GM23338 (cell line): ENCODE data around the gene PISD. TPM values are rescaled to one million over a fixed set of nuclear protein-coding genes. Genes with fewer than 3 reads are reported as not detected.

Source experiments
- ATAC-seq: fragments of 200-7000 bp; cut with Tn5 transposase; 3 replicates; pipeline ENCODE4 v1.9.1; 2020
- DNase-seq: peaks from one replicate; pipeline ENCODE4 v3.0.0-alpha.2; 2015; ENCODE audit warnings: low spot score
- H2AFZ ChIP-seq: fragments of 200-600 bp; sonication (generic); 2 replicates; pipeline ENCODE4 v1.8.0; 2016; ENCODE audit warnings: antibody characterized with exemption, mild to moderate bottlenecking, moderate library complexity
- H3F3A ChIP-seq: fragments of 200-600 bp; sonication (generic); replicated peaks from 2 replicates; pipeline ENCODE4 v1.8.0; 2017; ENCODE audit warnings: antibody characterized with exemption, mixed run types, low read depth
- H3K27ac ChIP-seq: fragments of 200-600 bp; sonication (generic); 2 replicates; pipeline ENCODE4 v1.6.1; 2016; ENCODE audit warnings: low read depth
- H3K27me3 ChIP-seq: fragments of 200-600 bp; sonication (generic); 2 replicates; pipeline ENCODE4 v1.8.0; 2016; ENCODE audit warnings: mild to moderate bottlenecking, mixed run types, moderate library complexity; ENCODE audit not compliant: insufficient read depth
- H3K36me3 ChIP-seq: fragments of 200-600 bp; sonication (generic); 2 replicates; pipeline ENCODE4 v1.8.0; 2016; ENCODE audit warnings: mild to moderate bottlenecking; ENCODE audit not compliant: insufficient read depth
- H3K4me1 ChIP-seq: fragments of 200-600 bp; sonication (generic); 2 replicates; pipeline ENCODE4 v1.8.0; 2016; ENCODE audit warnings: mild to moderate bottlenecking, moderate library complexity; ENCODE audit not compliant: insufficient read depth
- H3K4me2 ChIP-seq: fragments of 200-600 bp; sonication (generic); 2 replicates; pipeline ENCODE4 v1.7.1; 2017; ENCODE audit warnings: mixed run types
- H3K4me3 ChIP-seq: fragments of 200-600 bp; sonication (generic); 2 replicates; pipeline ENCODE4 v1.6.1; 2016; ENCODE audit warnings: mixed run types
- H3K79me2 ChIP-seq: fragments of 200-600 bp; sonication (generic); replicated peaks from 2 replicates; pipeline ENCODE4 v1.8.0; 2017; ENCODE audit warnings: mild to moderate bottlenecking; ENCODE audit not compliant: insufficient read depth
- H3K9me2 ChIP-seq: fragments of 200-600 bp; sonication (generic); 2 replicates; pipeline ENCODE4 v1.8.0; 2017; ENCODE audit not compliant: insufficient read depth
- H4K20me1 ChIP-seq: fragments of 200-600 bp; sonication (generic); replicated peaks from 2 replicates; pipeline ENCODE4 v1.8.0; 2017; ENCODE audit warnings: mild to moderate bottlenecking; ENCODE audit not compliant: insufficient read depth
- H3K27ac Mint-ChIP-seq: 2 replicates; pipeline ENCODE4 v1.8.0; 2020; ENCODE audit warnings: inconsistent platforms, mild to moderate bottlenecking, moderate library complexity, mixed read lengths
- H3K27me3 Mint-ChIP-seq: 3 replicates; pipeline ENCODE4 v1.8.0; 2022; ENCODE audit warnings: low read depth, mild to moderate bottlenecking, moderate library complexity, mixed read lengths, inconsistent platforms; ENCODE audit not compliant: insufficient read depth, poor library complexity
- H3K36me3 Mint-ChIP-seq: 3 replicates; pipeline ENCODE4 v1.8.0; 2021; ENCODE audit warnings: low read depth, mild to moderate bottlenecking, inconsistent platforms, moderate library complexity, mixed read lengths
- H3K4me1 Mint-ChIP-seq: 3 replicates; pipeline ENCODE4 v1.8.0; 2020; ENCODE audit warnings: mild to moderate bottlenecking, inconsistent platforms, mixed read lengths
- H3K4me3 Mint-ChIP-seq: 3 replicates; pipeline ENCODE4 v1.8.0; 2021; ENCODE audit warnings: moderate library complexity, mild to moderate bottlenecking, inconsistent platforms, mixed read lengths
- H3K9me3 Mint-ChIP-seq: 3 replicates; pipeline ENCODE4 v1.8.0; 2020; ENCODE audit warnings: moderate library complexity, mild to moderate bottlenecking, inconsistent platforms, mixed read lengths
- CREB1 ChIP-seq: fragments of 250-450 bp; sonication (Bioruptor Pico); IDR thresholded peaks from 2 replicates; pipeline ENCODE4 v1.5.0; 2020; ENCODE audit warnings: low read depth, mild to moderate bottlenecking, moderate library complexity
- CTCF ChIP-seq, 2 experiments: fragments of 200-600 bp in 1 of 2; sonication (generic) in 1 of 2; conservative IDR thresholded peaks; 2 replicates each; pipeline versions ENCODE4 v1.5.1 to v1.6.1; 2016 to 2017; ENCODE audit warnings: antibody characterized with exemption in 2 of 2, low read depth in 2 of 2, mild to moderate bottlenecking in 2 of 2, moderate library complexity in 1 of 2
- EZH2phosphoT487 ChIP-seq: fragments of 200-600 bp; sonication (generic); IDR thresholded peaks from one replicate; pipeline ENCODE4 v1.8.1; 2018; ENCODE audit warnings: antibody characterized with exemption; ENCODE audit not compliant: unreplicated experiment
- POLR2AphosphoS5 ChIP-seq: IDR thresholded peaks from 2 replicates; pipeline ENCODE4 v1.6.1; 2016; ENCODE audit warnings: antibody characterized with exemption, low read depth
- ZNF114 ChIP-seq: fragments of 250-450 bp; sonication (Bioruptor Pico); IDR thresholded peaks from 2 replicates; pipeline ENCODE4 v1.5.0; 2020; ENCODE audit warnings: mild to moderate bottlenecking, moderate library complexity
- ZNF462 ChIP-seq: fragments of 250-450 bp; sonication (Bioruptor Pico); IDR thresholded peaks from 2 replicates; pipeline ENCODE4 v1.5.0; 2020; ENCODE audit warnings: mild to moderate bottlenecking, moderate library complexity
- polyA plus RNA-seq: library from polyadenylated mRNA; unstranded; fragments of >200 nt; fragmentation: Nextera tagmentation; extraction: Ambion mirVana; gene quantifications from 2 replicates; pipeline ENCODE4 v1.2.1, GENCODE V29; 2016
- total RNA-seq: library from RNA; depleted of rRNA; stranded (reverse); fragments of >200 nt; shearing (Covaris generic); gene quantifications from 2 replicates; pipeline ENCODE4 v1.2.3, GENCODE V29; 2014

PISD gene
- total and polyA plus RNA-seq, 2 experiments from 2014 or later, result 43.1 to 54.5 TPM

DNA sequence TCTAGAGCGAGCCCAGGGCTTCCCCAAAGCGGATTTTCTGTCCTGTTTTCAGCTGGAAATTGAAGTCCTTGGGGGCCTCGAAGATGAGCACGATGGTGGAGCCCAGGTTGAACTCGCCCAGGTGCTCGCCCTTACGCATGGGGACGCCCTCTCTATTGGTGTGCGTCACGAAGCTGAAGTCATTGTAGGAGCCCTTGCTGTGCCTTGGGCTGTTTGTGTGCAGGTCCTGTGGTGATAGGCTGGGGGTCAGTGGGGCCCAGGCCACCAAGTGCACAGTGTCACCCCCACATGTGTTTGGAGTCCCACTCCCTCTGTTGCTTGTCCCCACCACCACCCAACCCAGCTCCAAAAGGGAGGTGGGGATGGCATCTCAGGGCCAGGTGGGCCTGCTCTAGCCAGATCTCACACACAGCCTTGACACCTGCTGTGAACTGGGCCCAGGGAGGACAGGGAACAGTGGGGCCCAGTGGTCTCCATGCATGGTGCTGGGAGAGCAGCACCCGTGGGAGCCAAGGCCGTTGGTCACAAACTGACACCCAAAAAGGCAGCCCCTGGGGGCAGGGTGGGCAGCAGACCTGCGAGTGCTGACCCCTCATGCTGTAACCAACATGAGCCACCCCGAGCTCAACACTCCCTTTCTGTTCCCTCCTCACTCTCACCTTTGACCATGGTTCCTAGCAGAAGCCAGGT is 42.3 kb downstream of the PISD start (continued):
- TF ChIP-seq ZNF462 (CRISPR knock-in tag) (no peak), POLR2AphosphoS5 (no peak), ZNF114 (CRISPR knock-in tag) (no peak), CREB1 (CRISPR knock-in tag) (no peak)

GRCh38 chr22:31618471-31619176 is 43.4 kb downstream of the PISD start:
- Mint-ChIP-seq H3K36me3 (peaks cover 30% of the 10 kb centered on the region), H3K9me3 (no peaks in the 10 kb centered on the region), H3K4me1 (no peaks in the 10 kb centered on the region; the same call in 2 of the 3 replicates), H3K27me3 (peaks cover 19% of the 10 kb centered on the region), H3K27ac (peak overlapping the region; percentile 59; the same call in 1 of the 2 replicates), H3K4me3 (no peak overlapping the region)
- Histone ChIP-seq H3K4me2 (no peak overlapping the region), H3K4me1 (no peaks in the 10 kb centered on the region), H3K4me3 (no peak overlapping the region), H3K79me2 (peaks cover 6% of the 10 kb centered on the region; the same call in 1 of the 2 replicates), H3K9me2 (no peaks in the 10 kb centered on the region), H4K20me1 (peaks cover 8% of the 10 kb centered on the region; the same call in 1 of the 2 replicates), H2AFZ (no peak overlapping the region), H3K36me3 (no peaks in the 10 kb centered on the region), H3K27ac (no peak overlapping the region), H3K27me3 (no peaks in the 10 kb centered on the region), H3F3A (no peaks in the 10 kb centered on the region; the same call in 1 of the 2 replicates)
- DNase-seq (no peak), ATAC-seq (no peak)
- TF ChIP-seq CTCF (conservative IDR thresholded peaks at IDR 0.05; ENCODE audit: low read depth in 2 of 2) (peak; percentile 19 to 25; a peak in 2 of 4 replicates), EZH2phosphoT487 (no peak)
